HepG2 (cell line): Measurements from ENCODE around the gene SEC14L1. TPM values are rescaled to one million over a fixed set of nuclear protein-coding genes. Genes with fewer than 3 reads are reported as not detected.
A peak's percentile ranks its signal among the peaks of the same experiment; 100 is the strongest.

Experiments
- ATAC-seq: fragments of 200-7000 bp; cut with Tn5 transposase; 3 replicates; pipeline ENCODE4 v1.9.1; 2020; ENCODE audit warnings: mild to moderate bottlenecking, moderate library complexity
- BruUV-seq: library from RNA; stranded (reverse); fragments of 400-500 nt; replicated peaks from 2 replicates; lab custom pipeline; 2021; lab: Mats Ljungman, UMichigan
- CTCF ChIA-PET: fragments of 300-600 bp; formaldehyde crosslinking; extraction: SDS; loops from one replicate; lab custom pipeline; 2021; ENCODE audit warnings: low total read pairs, inconsistent platforms, low intra/inter-chr PET ratio; lab: Yijun Ruan, JAX
- POLR2A ChIA-PET: fragments of 350-600 bp; sonication (Branson Sonifier 250); formaldehyde crosslinking; loops from one replicate; lab custom pipeline; 2020; ENCODE audit warnings: antibody characterized with exemption, inconsistent platforms; lab: Yijun Ruan, JAX
- DNase-seq: peaks from one replicate; pipeline ENCODE4 v3.0.0-alpha.2; 2015; ENCODE audit warnings: low spot score
- FAIRE-seq: peaks from 3 replicates; lab custom pipeline; 2011; peaks lifted over from hg19 to GRCh38; lab: Jason Lieb, UNC
- H2AFZ ChIP-seq: one replicate; pipeline ENCODE4 v1.6.1; 2011; ENCODE audit warnings: low read length, inconsistent platforms
- H3K27ac ChIP-seq: fragments of 300-600 bp; 3 replicates; pipeline ENCODE4 v1.8.0; 2011; ENCODE audit warnings: mixed run types, mild to moderate bottlenecking, mixed read lengths, low read length, inconsistent platforms; ENCODE audit not compliant: insufficient read depth; ENCODE audit errors: extremely low read length
- H3K27me3 ChIP-seq, 2 experiments: fragments of 200-600 bp in 1 of 2; 2 replicates in 1 of 2; 3 replicates in 1 of 2; pipeline versions ENCODE4 v1.6.0 to v1.8.0; 2011; ENCODE audit warnings: low read length in 2 of 2, mild to moderate bottlenecking in 2 of 2, moderate library complexity in 2 of 2, inconsistent platforms in 1 of 2; ENCODE audit not compliant: insufficient read depth in 2 of 2, control insufficient read depth in 1 of 2
- H3K36me3 ChIP-seq, 2 experiments: fragments of 200-600 bp in 1 of 2; replicated peaks in 1 of 2; 2 replicates in 1 of 2; 3 replicates in 1 of 2; pipeline versions ENCODE4 v1.5.1 to v1.8.0; 2011; ENCODE audit warnings: low read length in 2 of 2, inconsistent platforms in 1 of 2; ENCODE audit not compliant: insufficient read depth in 2 of 2, control insufficient read depth in 1 of 2
- H3K4me1 ChIP-seq: 2 replicates; pipeline ENCODE4 v1.5.1; 2012; ENCODE audit warnings: low read length, inconsistent platforms; ENCODE audit not compliant: insufficient read depth
- H3K4me2 ChIP-seq: 2 replicates; pipeline ENCODE4 v1.6.0; 2011; ENCODE audit warnings: low read depth, low read length, inconsistent platforms
- H3K4me3 ChIP-seq, 3 experiments: fragments of 200-600 bp in 1 of 3; sonication (generic), shearing (Covaris generic) in 1 of 3; replicated peaks in 1 of 3; 2 replicates each; pipeline ENCODE4 v1.5.1; 2011 to 2016; ENCODE audit warnings: low read length in 3 of 3, inconsistent platforms in 2 of 3, low read depth in 2 of 3, mild to moderate bottlenecking in 2 of 3, control low read depth in 1 of 3, mixed read lengths in 1 of 3; ENCODE audit not compliant: insufficient read depth in 1 of 3
- H3K79me2 ChIP-seq: one replicate; pipeline ENCODE4 v1.6.1; 2011; ENCODE audit warnings: low read length, inconsistent platforms; ENCODE audit not compliant: insufficient read depth
- H3K9ac ChIP-seq: 2 replicates; pipeline ENCODE4 v1.6.0; 2011; ENCODE audit warnings: mild to moderate bottlenecking, low read depth, low read length, inconsistent platforms; ENCODE audit not compliant: insufficient read depth
- H3K9me3 ChIP-seq: 2 replicates; pipeline ENCODE4 v1.5.1; 2012; ENCODE audit warnings: mild to moderate bottlenecking, low read length
- H4K20me1 ChIP-seq: 2 replicates; pipeline ENCODE4 v1.6.0; 2011; ENCODE audit warnings: inconsistent platforms, mild to moderate bottlenecking, low read length, moderate library complexity; ENCODE audit not compliant: insufficient read depth
- AGO2 ChIP-seq: fragments of 200-400 bp; formaldehyde crosslinking; optimal IDR thresholded peaks from 2 replicates; pipeline ENCODE3; 2017; ENCODE audit warnings: mild to moderate bottlenecking, low read depth, low read length, moderate library complexity
- DNMT3B ChIP-seq: conservative IDR thresholded peaks from 2 replicates; pipeline ENCODE4 v1.6.1; 2016; ENCODE audit warnings: missing biosample characterization, control low read depth
- ERF ChIP-seq: IDR thresholded peaks from 2 replicates; pipeline ENCODE4 v1.6.1; 2018; ENCODE audit warnings: missing biosample characterization, missing genetic modification reagents
- KMT2B ChIP-seq: IDR thresholded peaks from 2 replicates; pipeline ENCODE4 v1.6.1; 2016; ENCODE audit warnings: missing genetic modification reagents, missing compliant biosample characterization
- LBX2 ChIP-seq: sonication (generic); formaldehyde crosslinking; IDR thresholded peaks from 2 replicates; pipeline ENCODE4 v1.5.0; 2020; ENCODE audit warnings: missing genetic modification reagents, mild to moderate bottlenecking, borderline replicate concordance
- MAFG ChIP-seq: sonication (generic); formaldehyde crosslinking; IDR thresholded peaks from 2 replicates; pipeline ENCODE4 v1.5.1; 2020; ENCODE audit warnings: mild to moderate bottlenecking, missing genetic modification reagents
- SRSF1 ChIP-seq: fragments of 200-400 bp; formaldehyde crosslinking; optimal IDR thresholded peaks from 2 replicates; pipeline ENCODE3; 2017; ENCODE audit warnings: mild to moderate bottlenecking, low read depth, low read length, moderate library complexity
- ZKSCAN5 ChIP-seq: sonication (generic); formaldehyde crosslinking; IDR thresholded peaks from 2 replicates; pipeline ENCODE4 v1.5.1; 2020; ENCODE audit warnings: mild to moderate bottlenecking, missing genetic modification reagents
- ZNF143 ChIP-seq: sonication (generic); formaldehyde crosslinking; IDR thresholded peaks from 2 replicates; pipeline ENCODE4 v1.4.0; 2020; ENCODE audit warnings: missing genetic modification reagents
- WGBS: methylation state at CpG from one replicate; pipeline ENCODE4 v1.1.6; 2017; ENCODE audit warnings: low lambda C conversion rate; 5-methylcytosine and 5-hydroxymethylcytosine counted together
- in situ Hi-C: cut with HindIII; loops from 2 replicates; pipeline ENCODE4 v1.10.0; 2017; ENCODE audit warnings: low pct_unique_long_range_greater_than_20kb; ENCODE audit not compliant: extremely low pct_ligation_motif_present
- intact Hi-C: fragments of 100-400 bp; cut with micrococcal nuclease; formaldehyde crosslinking; loops from one replicate; pipeline ENCODE4 v1.10.0; 2022; ENCODE audit not compliant: unreplicated experiment
- polyA plus RNA-seq, 8 experiments: library from polyadenylated mRNA; depleted of rRNA in 3 of 8; stranded (reverse) in 7 of 8; unstranded in 1 of 8; fragments of >200 nt; fragmentation: Illumina TruSeq in 4 of 8; extraction: Trizol in 4 of 8; gene quantifications; 2 replicates each; pipeline versions ENCODE4 v1.2.1 to v1.2.3, GENCODE V29; 2011 to 2016; ENCODE audit warnings: low read depth in 4 of 8, missing spikeins in 1 of 8, mixed read lengths in 1 of 8; ENCODE audit not compliant: insufficient read depth in 1 of 8
- total RNA-seq, 5 experiments: library from RNA; depleted of rRNA; stranded (reverse); fragments of >200 nt; fragmentation: Illumina TruSeq; extraction: Trizol; gene quantifications; 2 replicates each; pipeline ENCODE4 v1.2.3, GENCODE V29; 2016; ENCODE audit warnings: low read depth in 1 of 5

Gene SEC14L1
- total and polyA plus RNA-seq, 2 of the 13 experiments (the other 11 are each of a cell fraction or from before 2014, with no cell fraction given), result 26.3 to 43.9 TPM

- BruUV-seq, result no TSS peak
- Histone ChIP-seq H4K20me1 (no peaks in the 10 kb centered on the region), H3K27ac (no peak overlapping the region), H3K9ac (no peak overlapping the region), H3K4me2 (no peak overlapping the region), H3K79me2 (no peaks in the 10 kb centered on the region), H2AFZ (no peak overlapping the region), H3K27me3 (no peaks in the 10 kb centered on the region), H3K9me3 (no peaks in the 10 kb centered on the region), H3K36me3 (peaks cover 64 to 82% of the 10 kb centered on the region in 2 experiments), H3K4me1 (peaks cover 22% of the 10 kb centered on the region), H3K4me3 (no peak overlapping the region)
- CTCF ChIA-PET, result interaction anchor here (3.5 kb wide), 1 partner anchor 126 kb away, joined by 17 read pairs; no protein-coding TSS in a partner anchor
- no peak for FAIRE-seq
- WGBS, result 96% methylated on average over 34 of the region's 40 CpGs
- DNase-seq, result no peak
- ATAC-seq, result no peak
- intact Hi-C loops, result no loop called here
- in situ Hi-C loops, result no loop called here
- POLR2A ChIA-PET, result interaction anchor here (0.6 to 1.4 kb wide), 2 partner anchors 9 to 125 kb away, joined by 3 to 5 read pairs; no protein-coding TSS in a partner anchor
- TF ChIP-seq AGO2, result peak; percentile 76
- no peak for TF ChIP-seq KMT2B (CRISPR knock-in tag)
- no peak for TF ChIP-seq ERF (CRISPR knock-in tag)
- no peak for TF ChIP-seq DNMT3B (CRISPR knock-in tag)
- TF ChIP-seq SRSF1, result no peak
- TF ChIP-seq LBX2, result no peak
These were observed 72.3 kb downstream of the SEC14L1 start for GRCh38 chr17:77212833-77213777.

- in situ Hi-C loops (no loop called here), intact Hi-C loops (no loop called here)
- Histone ChIP-seq H2AFZ (no peak overlapping the region), H3K9ac (no peak overlapping the region), H3K27me3 (no peaks in the 10 kb centered on the region), H3K9me3 (no peaks in the 10 kb centered on the region), H3K4me3 (no peak overlapping the region), H3K36me3 (peaks cover 64 to 82% of the 10 kb centered on the region in 2 experiments), H4K20me1 (no peaks in the 10 kb centered on the region), H3K27ac (no peak overlapping the region), H3K79me2 (no peaks in the 10 kb centered on the region), H3K4me1 (peaks cover 15% of the 10 kb centered on the region), H3K4me2 (no peak overlapping the region)
- ChIA-PET CTCF (interaction anchor here (3.5 kb wide), 1 partner anchor 126 kb away, joined by 17 read pairs; no protein-coding TSS in a partner anchor), POLR2A (interaction anchor here (0.6 to 1.4 kb wide), 2 partner anchors 10 to 125 kb away, joined by 3 to 5 read pairs; no protein-coding TSS in a partner anchor)
- DNase-seq, result no peak
- no peak for ATAC-seq
- no TSS peak for BruUV-seq
- 96% methylated on average over 13 of the region's 17 CpGs for WGBS
- no peak for FAIRE-seq
- no peak for TF ChIP-seq ZNF143 (CRISPR knock-in tag)
- no peak for TF ChIP-seq MAFG
- TF ChIP-seq AGO2, result peak; percentile 48
- no peak for TF ChIP-seq ZKSCAN5 (CRISPR knock-in tag)
These were observed 73.0 kb downstream of the SEC14L1 start for GRCh38 chr17:77213778-77214132.
